Glomerular endothelial cell (primary cell): ENCODE measurements around the gene GPR143. TPM values are rescaled to one million over a fixed set of nuclear protein-coding genes. Genes with fewer than 3 reads are reported as not detected.

Experiments
- DNase-seq: peaks from one replicate; pipeline ENCODE4 v3.0.0-alpha.2; 2011; ENCODE audit warnings: low read depth, low spot score; ENCODE audit errors: extremely low read depth
- total RNA-seq: library from RNA; depleted of rRNA; stranded (reverse); fragments of >200 nt; gene quantifications from 2 replicates; pipeline ENCODE4 v1.2.3, GENCODE V29; 2015

The GPR143 gene
- total RNA-seq, 1 donor from 2014 or later = 16.2 TPM

- DNase-seq = no peak
These were observed 88.9 kb downstream of the GPR143 start for GRCh38 chrX:9676738-9677097.

- DNase-seq = no peak
These were observed 89.3 kb downstream of the GPR143 start for GRCh38 chrX:9676306-9676705.

Other genes with a start within 250 kb of the GPR143 start
- 41.9 and 46.0 TPM in 2 replicates for gene SHROOM2, start 20.6 kb upstream of the GPR143 start, total RNA-seq
- 0.19 and 0.35 TPM in 2 replicates for gene CLDN34, start 201.5 kb upstream of the GPR143 start, total RNA-seq